ENCODE results near the gene RAI14. TPM values are rescaled to one million over a fixed set of nuclear protein-coding genes. Genes with fewer than 3 reads are reported as not detected.

RAI14 gene
- total RNA-seq, 4 donors from 2014 or later = 1.1 to 3.6 (median 1.7) TPM

- TF ChIP-seq CTCF (IDR thresholded peaks at IDR 0.05 in 4 of 5, conservative IDR thresholded peaks at IDR 0.05 in 1 of 5) (no peak), POLR2A (IDR thresholded peaks at IDR 0.05) (no peak)
- no peaks in the 10 kb centered on the region for H3K27me3 ChIP-seq
- DNase-seq (no peak), ATAC-seq (no peak)
- no peak overlapping the region for H3K27ac ChIP-seq
- H3K36me3 ChIP-seq = no peaks in the 10 kb centered on the region
- in situ Hi-C loops (cut with MboI; ENCODE audit: low sequenced_read_pairs in 4 of 4) = no loop called here
- no peaks in the 10 kb centered on the region for H3K9me3 ChIP-seq
- H3K4me1 ChIP-seq = no peaks in the 10 kb centered on the region
- intact Hi-C loops (cut with DNase I; ENCODE audit: low total_unique reads) = no loop called here
- H3K4me3 ChIP-seq = no peak overlapping the region
These were observed 177.0 kb downstream of the RAI14 start for GRCh38 chr5:34833090-34833489.

GRCh38 chr5:34833976-34834793 is 178.1 kb downstream of the RAI14 start:
- DNase-seq = no peak
- H3K27me3 ChIP-seq = no peaks in the 10 kb centered on the region
- no peaks in the 10 kb centered on the region for H3K36me3 ChIP-seq
- no peaks in the 10 kb centered on the region for H3K4me1 ChIP-seq
- no peak for ATAC-seq
- TF ChIP-seq POLR2A (IDR thresholded peaks at IDR 0.05) = no peak
- no peak for TF ChIP-seq CTCF (IDR thresholded peaks at IDR 0.05 in 4 of 5, conservative IDR thresholded peaks at IDR 0.05 in 1 of 5)
- H3K27ac ChIP-seq = no peak overlapping the region
- in situ Hi-C loops (cut with MboI; ENCODE audit: low sequenced_read_pairs in 4 of 4) = no loop called here
- no peak overlapping the region for H3K4me3 ChIP-seq
- H3K9me3 ChIP-seq = no peaks in the 10 kb centered on the region
- intact Hi-C loops (cut with DNase I; ENCODE audit: low total_unique reads) = no loop called here

- H3K4me1 ChIP-seq = peaks cover 0 to 2% of the 10 kb centered on the region in 2 donors
- H3K4me3 ChIP-seq = no peak overlapping the region
- no peaks in the 10 kb centered on the region for H3K27me3 ChIP-seq
- no peaks in the 10 kb centered on the region for H3K9me3 ChIP-seq
- no peak for DNase-seq
- H3K36me3 ChIP-seq = no peaks in the 10 kb centered on the region
- intact Hi-C loops (cut with DNase I; ENCODE audit: low total_unique reads) = loop anchor here (5.0 kb wide), 1 partner anchor 177 kb away; the partner anchor contains the start of gene RAI14
- TF ChIP-seq POLR2A (IDR thresholded peaks at IDR 0.05) = no peak
- TF ChIP-seq CTCF (IDR thresholded peaks at IDR 0.05 in 4 of 5, conservative IDR thresholded peaks at IDR 0.05 in 1 of 5) = no peak
- ATAC-seq = no peak
- H3K27ac ChIP-seq = no peak overlapping the region
- in situ Hi-C loops (cut with MboI; ENCODE audit: low sequenced_read_pairs in 4 of 4) = no loop called here
These were observed 178.6 kb downstream of the RAI14 start for GRCh38 chr5:34834794-34835089.

GRCh38 chr5:34835664-34836063 is 179.5 kb downstream of the RAI14 start:
- intact Hi-C loops (cut with DNase I; ENCODE audit: low total_unique reads) = loop anchor here (5.0 kb wide), 1 partner anchor 178 kb away; the partner anchor contains the start of gene RAI14

More at GRCh38 chr5:34835664-34836063, 179.5 kb downstream of the RAI14 start:
- peaks cover 0 to 5% (median 0%) of the 10 kb centered on the region in 3 donors for H3K27me3 ChIP-seq
- no peak overlapping the region for H3K27ac ChIP-seq
- H3K4me3 ChIP-seq = no peak overlapping the region
- no peaks in the 10 kb centered on the region for H3K36me3 ChIP-seq
- in situ Hi-C loops (cut with MboI; ENCODE audit: low sequenced_read_pairs in 4 of 4) = no loop called here
- no peaks in the 10 kb centered on the region for H3K9me3 ChIP-seq
- peaks cover 0 to 2% of the 10 kb centered on the region in 2 donors for H3K4me1 ChIP-seq
- TF ChIP-seq CTCF (IDR thresholded peaks at IDR 0.05 in 4 of 5, conservative IDR thresholded peaks at IDR 0.05 in 1 of 5) = no peak
- TF ChIP-seq POLR2A (IDR thresholded peaks at IDR 0.05) = no peak
- DNase-seq (no peak), ATAC-seq (no peak)
